H1 (cell line): Measurements from ENCODE around the gene GTPBP6. TPM values are rescaled to one million over a fixed set of nuclear protein-coding genes. Genes with fewer than 3 reads are reported as not detected.

Source experiments
- RAD21 ChIP-seq, 2 experiments: IDR thresholded peaks in 1 of 2; conservative IDR thresholded peaks in 1 of 2; 2 replicates each; pipeline ENCODE4 v1.6.1; 2011; ENCODE audit warnings: low read depth in 2 of 2, low read length in 2 of 2, improper control_type of control experiment in 1 of 2, inconsistent platforms in 1 of 2, mild to moderate bottlenecking in 1 of 2, moderate library complexity in 1 of 2
- polyA plus RNA-seq, 7 experiments: library from polyadenylated mRNA; depleted of rRNA in 3 of 7; stranded (reverse) in 5 of 7; unstranded in 2 of 7; fragments of >200 nt in 5 of 7; fragments of 200-250 nt in 2 of 7; gene quantifications; 1 replicate in 5 of 7; 2 replicates in 1 of 7; 4 replicates in 1 of 7; pipeline versions ENCODE4 v1.2.1 to v1.2.3, GENCODE V29; 2011 to 2013; ENCODE audit warnings: missing spikeins in 2 of 7, mixed read lengths in 2 of 7
- total RNA-seq: library from RNA; stranded (reverse); fragmentation: NEBNext Ultra II Directional; extraction: Animal tissue kit (Norgen Biotek cat#: 25700); gene quantifications from 2 replicates; pipeline ENCODE4 v1.2.1, GENCODE V29; 2021

Gene GTPBP6
- total and polyA plus RNA-seq, 2 of the 8 experiments (the other 6 are each of a cell fraction or from before 2014, with no cell fraction given): 33.9 to 57.1 TPM

GRCh38 chrX:327660-328126, 9.1 kb upstream of the GTPBP6 start (continued):
- TF ChIP-seq RAD21 (IDR thresholded peaks at IDR 0.05 in 1 of 2, conservative IDR thresholded peaks at IDR 0.05 in 1 of 2; ENCODE audit: low read depth in 2 of 2, low read length in 2 of 2): no peak
- TF ChIP-seq, all 59 proteins: peak for 0
